Testis (tissue), 2 donors: ENCODE results near the gene EMC1.
"Not testable (repeated sequence)": the region's sequence is repeated elsewhere in the genome, so short reads cannot be mapped to it uniquely, and the experiment has no call there.

Experiments used
- CTCF ChIP-seq, 3 experiments: fragments of 450-650 bp in 2 of 3; fragments of 200-600 bp in 1 of 3; sonication (generic) in 1 of 3; IDR thresholded peaks; one replicate each; pipeline ENCODE4 v1.5.1; 2016 to 2019; ENCODE audit warnings: antibody characterized with exemption in 3 of 3, mild to moderate bottlenecking in 2 of 3, moderate library complexity in 1 of 3
- POLR2A ChIP-seq: fragments of 450-650 bp; IDR thresholded peaks from one replicate; pipeline ENCODE4 v1.6.1; 2017; ENCODE audit warnings: antibody characterized with exemption, mild to moderate bottlenecking, moderate library complexity

- TF ChIP-seq CTCF (IDR thresholded peaks at IDR 0.05); POLR2A: not testable (repeated sequence)
These were observed 34.7 kb downstream of the EMC1 start for GRCh38 chr1:19216585-19216984.
